Adipocyte (in vitro differentiated cells): ENCODE measurements around the gene CASK.

Experiments used
- DNase-seq: peaks from one replicate; pipeline ENCODE4 v3.0.0-alpha.2; 2015; ENCODE audit warnings: low read depth
- H3K27me3 ChIP-seq: replicated peaks from 2 replicates; pipeline ENCODE4 v1.7.0; 2013; ENCODE audit warnings: mild to moderate bottlenecking, low read length, moderate library complexity; ENCODE audit not compliant: control insufficient read depth, insufficient read depth
- H3K36me3 ChIP-seq: 2 replicates; pipeline ENCODE4 v1.7.0; 2013; ENCODE audit warnings: low read length, mild to moderate bottlenecking, moderate library complexity; ENCODE audit not compliant: control insufficient read depth, insufficient read depth, severe bottlenecking
- H3K4me1 ChIP-seq: 2 replicates; pipeline ENCODE4 v1.7.0; 2013; ENCODE audit warnings: mild to moderate bottlenecking, low read length, moderate library complexity; ENCODE audit not compliant: control insufficient read depth, insufficient read depth
- H3K4me3 ChIP-seq: 2 replicates; pipeline ENCODE4 v1.7.0; 2013; ENCODE audit warnings: mild to moderate bottlenecking, low read length, moderate library complexity
- H3K9ac ChIP-seq: 2 replicates; pipeline ENCODE4 v1.7.0; 2013; ENCODE audit warnings: mild to moderate bottlenecking, low read length, moderate library complexity
- H3K9me3 ChIP-seq: 2 replicates; pipeline ENCODE4 v1.7.0; 2013; ENCODE audit warnings: mild to moderate bottlenecking, low read length, moderate library complexity; ENCODE audit not compliant: control insufficient read depth

CASK gene

DNA sequence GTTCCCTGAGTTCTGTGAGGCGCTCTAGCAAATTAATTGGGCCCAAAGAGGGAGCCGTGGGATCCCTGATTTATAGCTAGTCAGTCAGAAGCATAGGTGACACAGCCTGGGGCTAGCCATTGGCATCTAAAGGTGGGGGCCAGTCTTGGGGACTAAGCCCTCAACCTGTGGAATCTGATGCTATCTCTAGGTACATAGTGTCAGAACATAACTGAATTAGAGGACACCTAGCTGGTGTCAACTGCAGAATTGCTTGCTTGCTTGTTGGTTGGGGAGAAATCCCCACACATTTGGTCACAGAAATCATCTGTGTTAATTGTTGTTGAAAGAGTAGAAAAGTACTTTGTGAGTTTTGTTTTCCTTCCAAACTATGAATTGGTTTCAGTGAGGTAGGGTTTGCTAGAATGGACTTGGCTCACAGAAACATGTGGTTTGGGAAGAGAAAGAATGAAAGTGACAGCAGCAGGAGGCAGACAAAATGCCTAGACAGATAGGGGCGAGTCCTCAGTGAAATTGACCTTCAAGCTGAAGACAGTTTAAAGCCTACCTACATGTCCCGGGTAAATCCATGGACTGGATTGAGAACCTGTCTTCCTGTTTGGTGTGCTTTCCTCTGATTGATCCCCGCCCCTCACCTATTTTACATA, 212.2 kb downstream of the CASK start:
- H3K4me1 ChIP-seq = no peaks in the 10 kb centered on the region
- no peak overlapping the region for H3K4me3 ChIP-seq
- no peak for DNase-seq
- H3K36me3 ChIP-seq = no peaks in the 10 kb centered on the region
- no peaks in the 10 kb centered on the region for H3K9me3 ChIP-seq
- H3K27me3 ChIP-seq = peaks cover 3% of the 10 kb centered on the region
- no peak overlapping the region for H3K9ac ChIP-seq

DNA sequence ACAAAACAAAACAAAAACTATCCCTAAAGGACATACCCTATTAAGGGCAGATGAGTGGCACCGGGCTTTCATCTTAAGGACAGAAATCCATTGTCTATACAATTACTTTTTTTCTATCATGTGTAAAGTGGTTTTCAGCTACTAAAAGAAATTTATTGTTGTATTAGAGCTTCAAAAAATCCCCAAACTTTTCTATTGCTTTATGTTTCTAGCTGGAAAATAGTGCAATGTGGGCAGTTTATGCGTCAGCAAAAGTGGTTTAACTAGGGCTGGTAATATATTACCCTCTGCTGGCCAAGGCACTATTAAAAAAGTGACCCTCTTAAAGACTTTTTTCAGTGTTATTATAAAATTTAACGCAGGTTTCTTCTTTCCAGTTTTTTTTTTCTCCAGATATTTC, 214.9 kb downstream of the CASK start:
- Histone ChIP-seq H3K4me3 (no peak overlapping the region), H3K36me3 (no peaks in the 10 kb centered on the region), H3K4me1 (no peaks in the 10 kb centered on the region), H3K27me3 (peaks cover 3% of the 10 kb centered on the region), H3K9me3 (peaks cover 5% of the 10 kb centered on the region), H3K9ac (no peak overlapping the region)
- no peak for DNase-seq

DNA sequence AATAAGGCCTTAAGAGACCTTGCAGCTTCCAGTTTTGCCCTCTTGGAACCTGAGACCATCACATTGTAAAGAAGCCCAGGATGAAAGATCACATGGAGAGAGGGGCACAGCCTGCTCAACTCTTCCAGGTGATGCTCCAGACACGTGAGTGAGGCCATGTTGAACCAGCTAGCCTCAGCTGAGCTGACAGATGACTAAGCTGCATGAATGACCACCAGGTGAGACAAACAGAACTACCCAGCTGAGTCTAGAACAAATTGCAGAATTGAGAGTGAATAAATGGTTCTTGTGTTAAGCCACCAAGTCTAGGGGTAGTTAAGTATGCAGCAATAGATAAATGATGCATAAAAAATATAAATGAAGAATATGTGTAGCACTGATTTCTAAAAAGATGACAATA, 216.1 kb downstream of the CASK start:
- H3K4me1 ChIP-seq = no peaks in the 10 kb centered on the region

DNA sequence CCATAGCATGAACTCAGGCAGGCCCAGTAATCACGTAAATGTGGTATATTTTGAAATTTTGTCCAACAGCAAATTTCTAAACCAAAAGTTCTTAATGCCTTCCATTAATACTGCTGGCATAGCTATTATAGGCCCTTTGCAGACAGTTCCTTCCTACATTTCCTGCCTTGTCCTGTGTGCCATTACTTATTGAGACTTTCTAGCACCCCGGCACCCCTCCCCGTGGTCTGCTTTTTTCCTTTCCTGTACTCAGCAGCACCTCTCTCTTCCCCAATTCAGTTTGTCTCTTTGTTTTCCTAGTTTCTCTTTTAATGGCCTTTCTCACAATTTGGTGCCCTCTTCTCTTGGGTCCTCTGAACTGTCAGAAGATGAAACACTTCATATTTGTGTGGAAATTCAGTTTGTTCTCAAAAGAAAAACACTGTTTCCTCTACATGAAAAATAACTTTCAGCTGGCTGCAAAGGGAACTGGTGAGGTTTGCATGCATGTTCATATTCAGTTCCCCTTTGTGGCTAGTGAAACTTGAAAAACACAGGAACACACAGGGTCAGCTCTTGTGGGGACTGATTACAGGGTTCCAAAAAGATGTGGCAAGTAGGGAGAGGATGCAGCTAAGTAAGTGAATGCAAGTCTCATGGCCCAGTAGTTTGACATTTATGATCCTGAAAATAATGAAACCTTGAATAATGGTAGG, 217.5 kb downstream of the CASK start:
- Histone ChIP-seq H3K9me3 (peaks cover 7% of the 10 kb centered on the region), H3K27me3 (peaks cover 1% of the 10 kb centered on the region), H3K4me3 (no peak overlapping the region), H3K4me1 (no peaks in the 10 kb centered on the region), H3K36me3 (no peaks in the 10 kb centered on the region), H3K9ac (no peak overlapping the region)
- DNase-seq = no peak

More for the DNA sequence above, 216.1 kb downstream of the CASK start:
- Histone ChIP-seq H3K4me3 (no peak overlapping the region), H3K36me3 (no peaks in the 10 kb centered on the region), H3K27me3 (peaks cover 3% of the 10 kb centered on the region), H3K9me3 (peaks cover 7% of the 10 kb centered on the region), H3K9ac (no peak overlapping the region)
- DNase-seq = no peak

GRCh38 chrX:41705042-41705441, 218.3 kb downstream of the CASK start:
- H3K4me1 ChIP-seq = no peaks in the 10 kb centered on the region
- no peak for DNase-seq
- H3K9ac ChIP-seq = no peak overlapping the region

GRCh38 chrX:41703574-41704029, 219.8 kb downstream of the CASK start:
- Histone ChIP-seq H3K9ac (no peak overlapping the region), H3K4me3 (no peak overlapping the region), H3K36me3 (no peaks in the 10 kb centered on the region), H3K4me1 (no peaks in the 10 kb centered on the region), H3K27me3 (no peaks in the 10 kb centered on the region), H3K9me3 (peaks cover 7% of the 10 kb centered on the region)
- no peak for DNase-seq

More at GRCh38 chrX:41705042-41705441, 218.3 kb downstream of the CASK start:
- Histone ChIP-seq H3K27me3 (no peaks in the 10 kb centered on the region), H3K36me3 (no peaks in the 10 kb centered on the region), H3K9me3 (peaks cover 7% of the 10 kb centered on the region), H3K4me3 (no peak overlapping the region)

- no peak for DNase-seq
- Histone ChIP-seq H3K4me1 (peaks cover 12% of the 10 kb centered on the region), H3K27me3 (peaks cover 9% of the 10 kb centered on the region), H3K4me3 (no peak overlapping the region), H3K9ac (no peak overlapping the region), H3K9me3 (peaks cover 5% of the 10 kb centered on the region), H3K36me3 (no peaks in the 10 kb centered on the region)
Observed at GRCh38 chrX:41695426-41695825, 227.9 kb downstream of the CASK start.

- peaks cover 5% of the 10 kb centered on the region for H3K9me3 ChIP-seq
- H3K36me3 ChIP-seq = no peaks in the 10 kb centered on the region
- H3K27me3 ChIP-seq = peaks cover 13% of the 10 kb centered on the region
- peaks cover 13% of the 10 kb centered on the region for H3K4me1 ChIP-seq
- H3K4me3 ChIP-seq = no peak overlapping the region
- DNase-seq = no peak
- no peak overlapping the region for H3K9ac ChIP-seq
Observed at GRCh38 chrX:41693024-41693423, 230.3 kb downstream of the CASK start.

- no peaks in the 10 kb centered on the region for H3K36me3 ChIP-seq
- H3K27me3 ChIP-seq = peaks cover 13% of the 10 kb centered on the region
- no peak overlapping the region for H3K4me3 ChIP-seq
- H3K4me1 ChIP-seq = peaks cover 13% of the 10 kb centered on the region
- no peak overlapping the region for H3K9ac ChIP-seq
- H3K9me3 ChIP-seq = peaks cover 5% of the 10 kb centered on the region
- peak; percentile 30 for DNase-seq
Observed at GRCh38 chrX:41692162-41692749, 231.1 kb downstream of the CASK start.

- no peak for DNase-seq
- Histone ChIP-seq H3K9me3 (no peaks in the 10 kb centered on the region), H3K4me1 (peaks cover 13% of the 10 kb centered on the region), H3K27me3 (peaks cover 12% of the 10 kb centered on the region), H3K9ac (no peak overlapping the region), H3K4me3 (no peak overlapping the region), H3K36me3 (no peaks in the 10 kb centered on the region)
Observed at GRCh38 chrX:41689711-41690110, 233.6 kb downstream of the CASK start.

GRCh38 chrX:41688835-41689234, 234.5 kb downstream of the CASK start, which contains the start of gene GPR34:
GPR34 (plus strand) TSS chrX:41688973; CDS start chrX:41695634, 6,661 bp downstream.
- Histone ChIP-seq H3K9ac (no peak within 1 kb of the TSS), H3K4me3 (no peak within 1 kb of the TSS), H3K9me3 (no peaks in the 10 kb centered on the region), H3K4me1 (peaks cover 13% of the 10 kb centered on the region), H3K27me3 (peaks cover 7% of the 10 kb centered on the region), H3K36me3 (no peaks in the 10 kb centered on the region)
- DNase-seq = no peak
